ENCODE results near the gene SNUPN. TPM values are rescaled to one million over a fixed set of nuclear protein-coding genes. Genes with fewer than 3 reads are reported as not detected.
A peak's percentile ranks its signal among the peaks of the same experiment; 100 is the strongest.

The SNUPN gene
- 10 to 100 TPM; 18.5 to 40.8 (median 25.5) TPM for total RNA-seq
- 10 to 100 TPM; 13.5 to 21.8 (median 16.7) TPM for polyA plus RNA-seq
- long read RNA-seq, donor 1, partial matches to known transcripts, result 0 of 8 reads
- long read RNA-seq, donor 1, other reads (novel, unspliced or antisense), result 0 of 8 reads
- long read RNA-seq, donor 2, partial matches to known transcripts, result 0 of 1 reads
- long read RNA-seq, donor 2, other reads (novel, unspliced or antisense), result 0 of 1 reads
- long read RNA-seq, donor 3, partial matches to known transcripts, result 0 of 5 reads
- long read RNA-seq, donor 3, other reads (novel, unspliced or antisense), result 0 of 5 reads
- long read RNA-seq, donor 4, transcript SNUPN-201 (9 exons, 1,513 nt), result major isoform, 14 of 29 reads
- long read RNA-seq, donor 4, partial matches to known transcripts, result 3 of 29 reads
- long read RNA-seq, donor 4, other reads (novel, unspliced or antisense), result 7 of 29 reads
- long read RNA-seq, donor 5, transcript SNUPN-206 (9 exons, 1,682 nt), result minor isoform, 8 of 44 reads
- long read RNA-seq, donor 5, transcript SNUPN-201 (9 exons, 1,513 nt), result major isoform, 27 of 44 reads
- long read RNA-seq, donor 5, partial matches to known transcripts, result 2 of 44 reads
- long read RNA-seq, donor 5, other reads (novel, unspliced or antisense), result 5 of 44 reads
- long read RNA-seq, donor 6, transcript SNUPN-201 (9 exons, 1,513 nt), result major isoform, 7 of 23 reads
- long read RNA-seq, donor 6, partial matches to known transcripts, result 6 of 23 reads
- long read RNA-seq, donor 6, other reads (novel, unspliced or antisense), result 4 of 23 reads
- long read RNA-seq, donor 7, partial matches to known transcripts, result 0 of 1 reads
- long read RNA-seq, donor 7, other reads (novel, unspliced or antisense), result 0 of 1 reads
- long read RNA-seq, donor 8, transcript SNUPN-201 (9 exons, 1,513 nt), result major isoform, 8 of 10 reads
- long read RNA-seq, donor 8, partial matches to known transcripts, result 0 of 10 reads
- long read RNA-seq, donor 8, other reads (novel, unspliced or antisense), result 0 of 10 reads
- long read RNA-seq, donor 9, partial matches to known transcripts, result 0 of 2 reads
- long read RNA-seq, donor 9, other reads (novel, unspliced or antisense), result 0 of 2 reads
- long read RNA-seq, donor 10, partial matches to known transcripts, result 0 of 3 reads
- long read RNA-seq, donor 10, other reads (novel, unspliced or antisense), result 0 of 3 reads

DNA sequence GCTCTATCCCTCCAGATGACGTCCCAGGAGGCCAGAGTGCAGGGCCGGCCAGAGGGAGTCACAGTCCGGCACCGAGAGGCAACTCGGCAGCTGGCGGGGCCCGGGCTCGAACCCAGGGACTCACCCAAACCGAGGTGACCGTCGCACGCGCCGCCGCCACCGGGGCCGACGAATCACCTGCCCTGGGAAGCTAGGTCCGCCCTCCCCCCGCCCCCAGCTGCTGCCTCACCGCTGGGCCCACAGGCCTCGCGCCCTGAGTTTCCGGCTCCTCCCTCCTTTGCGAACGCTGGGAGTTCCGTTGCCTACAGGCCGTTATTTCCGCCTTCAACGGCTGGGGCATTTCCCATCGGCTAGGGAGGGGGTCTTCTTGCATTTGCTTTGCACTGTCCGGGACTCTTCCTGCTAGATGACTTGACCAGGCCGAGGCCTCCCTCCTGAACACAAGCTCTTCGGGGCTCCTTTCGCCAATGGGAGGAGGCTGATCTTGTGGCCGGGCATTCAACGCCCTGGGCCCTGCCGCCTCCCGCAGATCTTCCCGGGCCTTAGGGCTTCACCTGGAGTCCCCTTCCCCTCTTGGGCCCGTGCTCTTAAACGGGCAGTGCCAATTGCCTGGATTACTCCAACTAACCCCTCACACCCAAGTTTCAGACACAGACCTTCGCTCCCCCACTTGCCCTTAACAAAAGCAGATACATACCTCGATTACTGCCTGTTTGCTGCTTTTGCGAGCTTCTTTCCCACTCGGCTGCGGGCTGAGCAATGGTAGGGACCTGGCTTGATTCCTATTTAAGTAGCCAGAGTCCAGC lies at the start of gene SNUPN:
SNUPN (minus strand) TSS at position 184 of the 806 bp plus-strand sequence. CDS start 4,674 bp downstream, outside the sequence.
- Histone ChIP-seq H3K27ac (peak within 1 kb of the TSS; percentile 81 to 95 (median 91)), H3K27me3 (no peaks in the 10 kb centered on the region), H3K4me1 (replicated peaks in 1 of 2) (peaks cover 4 to 17% of the 10 kb centered on the region in 2 donors), H3K36me3 (replicated peaks in 1 of 2) (no peaks in the 10 kb centered on the region), H3K4me3 (peak within 1 kb of the TSS; percentile 58 to 94 (median 86)), H3K9me3 (replicated peaks in 1 of 3) (no peaks in the 10 kb centered on the region)
- intact Hi-C loops (cut with DNase I), result loop anchor here in 1 of 2 donors (10.0 kb wide), 1 partner anchor 51 kb away; the partner anchor contains the start of gene PTPN9
- 1 to 8% (median 4%) methylated on average over 7 to 47 of the region's 47 CpGs for WGBS, 4 donors
- TF ChIP-seq POLR2A (IDR thresholded peaks at IDR 0.05), result peak; percentile 11 to 67
- TF ChIP-seq, protein P1, sequence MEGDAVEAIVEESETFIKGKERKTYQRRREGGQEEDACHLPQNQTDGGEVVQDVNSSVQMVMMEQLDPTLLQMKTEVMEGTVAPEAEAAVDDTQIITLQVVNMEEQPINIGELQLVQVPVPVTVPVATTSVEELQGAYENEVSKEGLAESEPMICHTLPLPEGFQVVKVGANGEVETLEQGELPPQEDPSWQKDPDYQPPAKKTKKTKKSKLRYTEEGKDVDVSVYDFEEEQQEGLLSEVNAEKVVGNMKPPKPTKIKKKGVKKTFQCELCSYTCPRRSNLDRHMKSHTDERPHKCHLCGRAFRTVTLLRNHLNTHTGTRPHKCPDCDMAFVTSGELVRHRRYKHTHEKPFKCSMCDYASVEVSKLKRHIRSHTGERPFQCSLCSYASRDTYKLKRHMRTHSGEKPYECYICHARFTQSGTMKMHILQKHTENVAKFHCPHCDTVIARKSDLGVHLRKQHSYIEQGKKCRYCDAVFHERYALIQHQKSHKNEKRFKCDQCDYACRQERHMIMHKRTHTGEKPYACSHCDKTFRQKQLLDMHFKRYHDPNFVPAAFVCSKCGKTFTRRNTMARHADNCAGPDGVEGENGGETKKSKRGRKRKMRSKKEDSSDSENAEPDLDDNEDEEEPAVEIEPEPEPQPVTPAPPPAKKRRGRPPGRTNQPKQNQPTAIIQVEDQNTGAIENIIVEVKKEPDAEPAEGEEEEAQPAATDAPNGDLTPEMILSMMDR (IDR thresholded peaks at IDR 0.05), result no peak
- DNase-seq, result peak; percentile 93 to 97 (median 95)

DNA sequence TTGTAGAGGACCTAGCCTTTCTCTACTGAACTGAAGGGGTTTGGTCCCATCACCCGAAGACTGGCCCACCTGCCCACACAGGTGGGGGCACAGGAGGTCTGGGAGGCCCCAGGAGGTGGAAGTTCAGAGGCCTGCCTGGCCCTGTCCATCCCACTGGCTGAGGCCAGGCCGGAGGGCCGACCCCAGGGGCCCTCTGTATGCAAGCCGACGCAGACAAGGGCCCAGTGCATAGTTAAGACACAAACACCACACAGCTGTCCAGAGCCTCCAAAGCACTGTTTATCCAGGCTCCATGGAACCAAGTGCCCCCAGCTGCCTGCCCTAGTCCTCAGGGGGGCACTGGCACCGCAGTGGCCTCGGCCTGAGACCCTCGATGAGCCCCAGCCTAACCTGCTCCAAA lies 48.8 kb upstream of the SNUPN start:
- TF ChIP-seq, protein P1 (IDR thresholded peaks at IDR 0.05), result no peak
- Histone ChIP-seq H3K4me3 (no peak overlapping the region), H3K9me3 (replicated peaks in 1 of 3) (no peaks in the 10 kb centered on the region), H3K27me3 (no peaks in the 10 kb centered on the region), H3K36me3 (replicated peaks in 1 of 2) (no peaks in the 10 kb centered on the region), H3K27ac (peak overlapping the region in 1 of 5 donors; percentile 73), H3K4me1 (replicated peaks in 1 of 2) (peaks cover 0 to 8% of the 10 kb centered on the region in 2 donors)
- 57 to 83% (median 71%) methylated on average over 1 to 8 of the region's 8 CpGs for WGBS, 4 donors
- no peak for DNase-seq
- intact Hi-C loops (cut with DNase I), result no loop called here

DNA sequence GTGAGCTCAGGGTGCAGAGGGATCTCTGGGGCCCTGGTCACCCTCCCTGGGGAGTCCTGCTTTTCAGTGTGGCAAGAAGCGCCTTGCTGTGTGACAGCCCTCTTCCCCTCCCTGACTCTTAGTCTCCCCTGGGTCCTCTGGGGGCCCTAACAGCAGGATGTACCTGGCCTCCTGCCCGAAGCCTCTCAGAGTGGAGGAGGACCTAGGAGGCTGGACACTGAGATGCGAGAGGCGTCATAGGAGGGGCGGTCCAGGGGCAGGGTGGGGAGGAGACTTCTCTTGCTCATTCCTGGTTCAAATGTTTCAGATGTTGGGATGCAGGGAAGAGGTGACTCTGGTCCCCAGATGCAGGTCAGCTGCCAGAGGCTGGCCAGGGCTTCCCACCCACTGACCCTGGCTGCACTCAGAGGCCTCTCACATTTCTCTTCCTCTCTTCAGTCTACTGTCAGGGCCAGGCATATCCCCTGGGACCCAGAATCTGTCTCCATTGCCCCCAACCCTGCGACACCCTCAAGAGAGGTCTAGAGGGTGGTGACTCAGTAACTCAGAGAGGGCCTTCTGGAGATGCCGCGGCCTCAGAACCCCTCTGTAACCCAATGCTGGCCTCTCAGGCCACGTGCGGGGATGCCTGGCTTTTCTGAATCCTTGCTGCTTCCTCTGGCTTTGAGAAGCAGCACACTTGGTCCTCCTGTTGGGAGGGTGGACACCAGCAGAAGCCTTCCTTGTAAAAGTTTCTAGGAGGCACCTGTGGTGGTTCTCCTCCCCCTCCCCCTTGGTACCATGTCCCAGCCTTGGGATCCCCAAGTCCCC lies 48.1 kb upstream of the SNUPN start:
- Histone ChIP-seq H3K9me3 (replicated peaks in 1 of 3) (no peaks in the 10 kb centered on the region), H3K36me3 (replicated peaks in 1 of 2) (no peaks in the 10 kb centered on the region), H3K27me3 (no peaks in the 10 kb centered on the region), H3K4me3 (no peak overlapping the region), H3K4me1 (replicated peaks in 1 of 2) (peaks cover 0 to 8% of the 10 kb centered on the region in 2 donors), H3K27ac (peak overlapping the region in 2 of 5 donors; percentile 60 to 73)
- no peak for TF ChIP-seq POLR2A (IDR thresholded peaks at IDR 0.05)
- TF ChIP-seq, protein P1 (IDR thresholded peaks at IDR 0.05), result no peak
- DNase-seq, result peak in 5 of 7 donors; percentile 43 to 77 (median 54)
- WGBS, 4 donors, result 71 to 82% (median 76%) methylated on average over 7 to 10 of the region's 10 CpGs
- intact Hi-C loops (cut with DNase I), result no loop called here
